Measurements from ENCODE around the gene THEM4.
"Not testable (repeated sequence)": the region's sequence is repeated elsewhere in the genome, so short reads cannot be mapped to it uniquely, and the experiment has no call there.

THEM4 gene

GRCh38 chr1:151934048-151934493 lies 24.8 kb upstream of the THEM4 start:
- DNase-seq, result peak; percentile 34

DNA sequence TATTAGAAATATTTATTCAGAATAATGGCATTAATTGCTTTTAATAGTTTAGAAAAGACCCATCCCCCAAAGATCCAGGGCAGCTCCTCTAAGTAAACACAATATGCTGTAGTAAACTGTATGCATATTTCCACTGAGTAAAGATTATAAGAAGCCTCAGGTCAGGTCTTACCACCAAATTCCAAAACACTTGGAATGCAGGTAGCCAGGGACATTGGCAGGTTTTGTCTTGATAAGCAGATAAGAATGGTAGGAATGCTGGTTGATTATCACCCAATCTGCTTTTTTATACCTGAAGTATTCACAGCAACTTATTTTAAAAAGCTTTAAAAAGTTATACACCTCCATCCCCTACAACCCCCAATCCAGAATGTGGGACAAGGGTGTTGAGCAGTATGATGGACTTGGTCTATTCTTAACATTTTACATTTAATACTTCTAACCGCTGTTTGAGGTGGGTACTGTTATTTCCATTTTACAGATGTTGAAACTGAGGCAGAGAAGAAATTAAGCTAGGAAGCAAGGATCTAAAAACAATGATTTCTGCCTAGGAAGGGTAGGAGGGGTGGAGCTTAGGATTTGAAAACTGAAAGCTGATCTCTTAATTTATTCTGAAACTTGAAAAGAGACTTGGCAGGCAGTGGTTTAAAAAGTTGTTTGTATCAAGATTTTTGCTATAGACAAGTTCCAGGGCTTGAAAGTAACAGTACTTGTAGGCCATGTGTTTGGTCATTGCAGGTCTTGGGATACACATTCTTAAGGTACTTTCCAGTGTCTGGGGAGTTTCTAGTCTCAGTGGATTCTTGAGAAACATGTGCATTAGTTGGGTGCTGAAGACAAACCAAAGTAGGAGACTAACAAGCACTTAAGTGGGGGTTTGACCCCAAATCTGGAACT lies 15.6 kb upstream of the THEM4 start:
- DNase-seq, result no peak

DNA sequence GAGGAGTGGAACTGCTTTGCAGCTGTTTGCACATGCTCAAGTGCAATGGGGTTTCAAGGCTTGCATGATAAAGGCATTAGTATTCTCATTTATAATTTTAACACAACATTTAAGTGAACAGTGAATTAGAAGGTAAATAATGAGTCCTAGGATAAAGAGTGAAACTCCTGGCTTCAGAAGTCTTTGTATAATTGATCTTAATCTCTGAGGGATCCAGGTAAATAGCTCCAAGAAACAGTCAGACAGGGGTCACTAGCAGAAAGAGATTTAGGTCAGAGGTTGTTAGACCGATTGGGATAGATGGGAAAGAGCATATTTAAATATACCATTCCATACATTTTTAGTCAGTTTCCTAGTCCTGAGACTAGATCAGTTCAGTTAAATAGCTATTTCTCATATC lies 14.1 kb upstream of the THEM4 start:
- no peak for DNase-seq

GRCh38 chr1:151920149-151920548 lies 10.8 kb upstream of the THEM4 start:
- no peak for DNase-seq

- DNase-seq, result no peak
Observed at GRCh38 chr1:151918819-151919610, 9.7 kb upstream of the THEM4 start.

DNA sequence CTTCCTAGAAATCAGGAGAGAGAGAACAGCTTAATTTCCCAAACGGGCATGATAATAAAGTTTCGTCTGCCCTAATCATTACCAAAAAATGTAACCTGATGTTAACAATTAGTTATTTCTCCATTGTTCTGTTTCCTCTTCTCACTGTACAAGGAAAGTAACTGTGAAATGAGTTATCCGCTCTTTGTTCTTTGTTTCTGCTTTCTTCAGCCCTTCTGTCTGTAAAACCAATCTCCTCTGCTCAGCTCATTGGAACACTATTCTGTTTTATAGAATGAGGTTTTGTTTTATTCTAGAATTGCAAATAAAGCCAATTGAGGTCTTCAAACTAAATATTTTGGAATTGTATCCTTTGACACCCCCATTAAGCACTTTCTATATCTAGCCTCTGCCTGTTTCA lies 8.8 kb upstream of the THEM4 start:
- DNase-seq, result no peak

DNA sequence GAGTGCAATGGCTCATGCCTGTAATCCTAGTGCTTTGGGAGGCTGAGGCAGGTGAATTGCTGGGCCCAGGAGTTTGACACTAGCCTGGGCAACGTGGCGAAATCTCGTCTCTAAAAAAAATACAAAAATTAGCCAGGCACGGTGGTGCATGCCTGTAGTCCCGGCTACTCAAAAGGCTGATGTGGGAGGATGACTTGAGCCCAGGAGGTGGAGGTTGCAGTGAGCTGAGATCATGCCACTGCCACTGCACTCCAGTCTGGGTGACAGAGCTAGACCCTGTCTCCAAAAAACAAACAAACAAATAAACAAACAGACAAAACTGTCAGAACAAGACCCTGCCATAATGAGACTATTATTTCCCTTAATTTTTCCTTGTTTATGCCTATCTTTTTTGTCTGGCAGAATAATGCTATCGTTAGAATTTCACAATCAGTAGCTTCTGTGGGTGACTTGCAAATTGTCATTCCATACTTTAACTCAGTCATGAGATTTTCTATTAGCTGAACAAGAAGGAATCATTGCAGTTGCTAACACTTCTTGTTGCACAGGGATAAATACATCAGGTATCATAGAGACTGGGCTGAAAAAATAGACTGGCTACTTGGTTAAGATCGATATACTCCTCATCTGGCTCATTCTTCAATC lies 7.5 kb upstream of the THEM4 start:
- DNase-seq, result no peak

DNA sequence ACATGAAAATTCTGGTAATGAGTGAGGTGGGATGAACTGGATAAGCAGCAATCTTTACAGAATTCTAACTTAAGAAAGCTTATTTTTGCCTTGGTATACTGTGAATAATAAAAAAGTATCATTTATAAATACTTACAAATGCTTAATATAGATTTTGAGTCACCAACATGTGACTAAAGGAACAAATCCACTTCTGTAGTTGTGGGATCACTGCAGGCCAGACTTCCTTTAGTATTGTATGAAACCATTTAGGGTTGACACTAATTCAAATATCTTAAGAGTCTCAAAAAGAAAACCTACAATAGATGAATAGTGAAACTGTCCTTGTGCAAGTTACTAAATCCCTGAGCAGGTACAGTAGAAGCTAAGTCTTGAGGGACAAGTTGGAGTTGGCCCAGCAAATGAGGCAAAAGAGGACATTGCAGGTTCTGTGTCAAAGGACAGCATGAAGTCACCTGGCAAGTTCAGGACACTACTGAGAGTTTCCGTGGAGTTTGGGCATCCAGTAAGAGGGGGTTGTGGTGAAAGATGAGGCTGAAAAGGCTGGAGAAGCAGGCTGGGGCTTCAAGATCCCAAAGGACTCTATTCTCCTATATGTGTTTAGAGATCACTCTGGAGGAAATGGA lies 5.9 kb upstream of the THEM4 start:
- DNase-seq, result no peak

GRCh38 chr1:151914076-151914475 lies 4.8 kb upstream of the THEM4 start:
- no peak for DNase-seq

DNA sequence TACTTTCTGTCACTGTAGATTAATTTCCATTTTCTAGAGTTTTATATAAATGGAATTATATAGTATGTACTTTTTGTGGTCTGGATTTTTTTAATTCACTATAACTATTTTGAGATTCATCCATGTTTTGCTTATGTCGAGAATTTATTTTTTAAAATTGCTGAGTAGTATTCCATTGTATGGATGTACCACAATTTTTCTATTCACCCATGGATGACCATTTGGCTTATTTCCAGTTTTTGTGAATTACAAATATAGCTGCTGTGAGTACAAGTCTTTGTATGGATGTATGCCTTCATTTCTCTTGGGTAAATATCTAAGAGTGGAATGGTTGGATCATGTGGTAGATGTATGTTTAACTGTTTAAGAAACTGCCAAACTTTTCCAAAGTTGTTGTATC lies 3.7 kb upstream of the THEM4 start:
- DNase-seq, result no peak

DNA sequence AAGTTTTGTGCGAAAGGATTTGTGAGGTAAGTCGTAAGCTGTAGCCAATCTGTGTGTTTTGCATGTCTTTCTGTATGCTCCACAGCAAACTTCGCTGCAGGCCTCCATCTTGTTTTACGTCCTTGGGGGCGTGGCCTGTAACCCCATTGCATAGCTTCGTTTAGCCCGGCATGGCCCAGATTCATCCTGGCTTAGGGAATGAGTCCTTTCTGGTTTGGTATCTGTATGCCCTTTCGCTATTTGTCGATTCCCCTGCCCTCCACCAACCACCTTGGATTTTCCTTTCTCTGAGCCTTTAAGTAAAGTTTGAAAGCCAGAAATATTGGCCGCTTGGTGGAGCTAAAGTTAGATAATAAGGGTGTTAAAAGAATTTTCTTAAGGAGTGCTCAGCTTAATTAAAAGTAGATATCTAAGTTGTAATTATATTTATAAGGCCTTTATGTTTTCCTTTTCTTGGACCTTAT lies 1.1 kb downstream of the THEM4 start:
- peak; percentile 48 for DNase-seq

DNA sequence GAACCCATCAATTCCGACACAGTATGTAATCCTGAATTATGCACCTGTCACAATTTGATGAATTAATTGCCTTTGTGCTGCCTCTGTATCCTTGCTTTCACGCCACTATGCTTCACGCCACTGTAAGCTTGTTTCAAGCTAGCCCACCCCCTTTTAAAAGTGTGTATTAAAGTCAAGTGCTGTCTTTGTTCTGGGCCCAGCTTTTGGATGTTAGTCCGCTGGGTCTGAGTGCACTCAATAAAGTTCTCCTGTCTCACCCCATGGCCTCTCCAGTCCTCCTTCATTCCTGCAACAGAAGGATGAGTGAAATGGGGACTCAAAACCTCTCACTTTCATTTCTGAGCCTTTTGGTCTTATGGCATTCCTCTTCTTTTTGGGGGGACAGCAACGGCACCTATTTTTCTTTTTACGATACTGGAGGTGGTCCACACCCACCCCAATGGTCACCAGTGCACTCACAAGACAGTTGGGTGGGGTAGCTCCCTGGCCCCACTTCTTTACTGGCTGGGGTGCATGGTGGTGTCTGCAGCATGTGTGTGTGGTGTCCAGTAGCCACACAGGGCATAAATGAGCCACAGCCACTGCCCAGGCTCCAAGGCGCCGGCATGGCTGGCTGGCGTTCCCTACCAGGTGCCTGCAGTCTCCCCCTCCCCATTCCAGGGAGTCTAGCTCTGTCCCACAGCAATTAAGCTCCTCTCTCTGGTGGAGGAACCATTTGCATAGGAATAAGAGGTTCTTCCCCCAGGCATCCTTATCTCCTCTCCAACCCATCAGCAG lies 1.8 kb downstream of the THEM4 start:
- no peak for DNase-seq

- DNase-seq, result not testable (repeated sequence)
Observed at GRCh38 chr1:151906324-151906645, 3.0 kb downstream of the THEM4 start.

DNA sequence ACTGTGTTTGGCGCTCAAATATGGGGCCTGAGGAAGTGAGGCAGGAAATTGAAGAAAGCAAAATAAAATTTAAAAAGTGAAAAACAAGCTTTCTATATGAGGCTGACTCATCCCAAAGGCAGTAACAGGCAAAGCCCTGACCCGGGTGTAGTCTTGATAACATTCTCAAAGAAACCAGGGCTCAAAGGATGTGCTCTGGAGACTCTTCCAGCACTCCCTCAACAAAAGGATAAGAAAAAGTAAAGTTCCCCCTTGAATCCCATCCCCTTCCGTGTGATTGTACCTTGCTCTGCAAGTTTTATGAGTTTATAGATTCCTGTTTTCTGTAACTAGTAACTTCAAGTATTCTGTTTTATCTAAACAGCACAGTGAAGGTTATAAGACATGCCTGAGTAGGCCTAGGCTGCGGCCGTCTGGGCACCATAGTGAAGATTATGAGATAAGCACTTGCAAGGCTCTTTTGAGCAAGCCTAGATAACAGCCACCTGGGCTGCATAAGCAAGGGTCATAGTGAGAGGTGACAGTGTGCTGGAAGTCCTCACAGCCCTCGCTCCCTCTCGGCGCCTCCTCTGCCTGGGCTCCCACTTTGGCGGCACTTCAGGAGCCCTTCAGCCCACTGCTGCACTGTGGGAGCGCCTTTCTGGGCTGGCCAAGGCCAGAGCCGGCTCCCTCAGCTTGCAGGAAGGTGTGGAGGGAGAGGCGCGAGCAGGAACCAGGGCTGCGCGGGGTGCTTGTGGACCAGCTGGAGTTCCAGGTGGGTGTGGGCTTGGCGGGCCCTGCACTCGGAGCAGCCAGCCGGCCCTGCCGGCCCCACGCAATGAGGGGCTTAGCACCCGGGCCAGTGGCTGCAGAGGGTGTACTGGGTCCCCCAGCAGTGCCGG lies 3.6 kb downstream of the THEM4 start:
- not testable (repeated sequence) for DNase-seq

- DNase-seq, result no peak
Observed at GRCh38 chr1:151905070-151905442, 4.3 kb downstream of the THEM4 start.

GRCh38 chr1:151902858-151903257 lies 6.5 kb downstream of the THEM4 start:
- no peak for DNase-seq

- DNase-seq, result not testable (repeated sequence)
Observed at GRCh38 chr1:151900804-151901203, 8.5 kb downstream of the THEM4 start.

GRCh38 chr1:151898519-151898991 lies 10.8 kb downstream of the THEM4 start:
- no peak for DNase-seq

- DNase-seq, result no peak
Observed at GRCh38 chr1:151897991-151898431, 11.3 kb downstream of the THEM4 start.

DNA sequence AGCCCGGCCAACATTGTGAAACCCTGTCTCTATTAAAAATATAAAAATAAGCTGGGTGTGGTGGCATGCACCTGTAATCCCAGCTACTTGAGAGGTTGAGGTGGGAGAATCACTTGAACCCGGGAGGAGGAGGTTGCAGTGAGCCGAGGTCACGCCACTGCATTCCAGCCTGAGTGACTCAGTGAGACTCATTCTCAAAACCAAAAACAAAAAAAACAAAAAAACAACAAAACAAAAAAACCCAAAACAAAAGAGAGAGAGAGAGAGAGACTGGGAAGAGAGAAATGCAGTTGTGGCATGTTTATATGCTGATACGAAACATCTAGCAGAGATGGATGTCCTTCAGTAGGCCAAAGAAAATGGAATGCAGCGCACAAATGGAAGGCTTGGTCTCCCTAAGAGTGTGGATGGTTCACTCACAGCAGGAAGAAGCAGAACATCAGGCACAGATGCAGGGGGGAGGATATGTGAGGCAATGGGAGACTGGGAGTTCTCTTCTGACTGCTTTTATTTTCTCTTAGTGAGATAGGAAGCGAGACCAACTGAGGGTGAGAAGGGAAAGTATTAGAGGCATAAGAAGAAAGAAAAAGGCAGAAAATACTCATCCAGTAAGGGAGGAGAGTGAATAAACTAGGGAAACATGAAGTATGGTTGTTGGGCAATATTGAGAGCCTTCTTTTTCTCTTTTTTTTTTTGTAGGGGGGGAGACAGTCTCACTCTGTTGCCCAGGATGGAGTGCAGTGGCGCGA lies 16.0 kb downstream of the THEM4 start:
- no peak for DNase-seq
